Endothelial cell of umbilical vein (primary cell): ENCODE data around the gene CTNNA2. TPM values are rescaled to one million over a fixed set of nuclear protein-coding genes. Genes with fewer than 3 reads are reported as not detected.

Experiments used
- BruUV-seq: library from RNA; stranded (reverse); fragments of 400-500 nt; replicated peaks from 2 replicates; lab custom pipeline; 2021; lab: Mats Ljungman, UMichigan
- CTCF ChIA-PET: fragments of 300-600, 350-600 bp; sonication (Branson Sonifier 250); formaldehyde crosslinking; loops from one replicate; lab custom pipeline; 2021; ENCODE audit warnings: antibody characterized with exemption, inconsistent platforms; lab: Charles Lee
- POLR2A ChIA-PET: fragments of 300-600, 350-600 bp; sonication (Branson Sonifier 250); formaldehyde crosslinking; loops from one replicate; lab custom pipeline; 2021; ENCODE audit warnings: antibody characterized with exemption, inconsistent platforms; lab: Charles Lee
- DNase-seq: peaks from one replicate; pipeline ENCODE4 v3.0.0-alpha.2; 2011; ENCODE audit warnings: low read depth, low spot score
- FAIRE-seq: peaks from 2 replicates; lab custom pipeline; 2011; peaks lifted over from hg19 to GRCh38; lab: Jason Lieb, UNC
- H2AFZ ChIP-seq: 2 replicates; pipeline ENCODE4 v1.6.0; 2012; ENCODE audit warnings: low read depth, low read length, control low read depth, inconsistent platforms
- H3K27ac ChIP-seq: 2 replicates; pipeline ENCODE4 v1.5.1; 2011; ENCODE audit warnings: low read depth, mild to moderate bottlenecking, control low read depth, low read length, moderate library complexity; ENCODE audit not compliant: insufficient read depth
- H3K27me3 ChIP-seq, 2 experiments: 2 replicates each; pipeline versions ENCODE4 v1.6.0 to v1.6.1; 2011; ENCODE audit warnings: low read length in 2 of 2, mixed read lengths in 1 of 2; ENCODE audit not compliant: control insufficient read depth in 2 of 2, insufficient read depth in 2 of 2
- H3K36me3 ChIP-seq, 2 experiments: 2 replicates in 1 of 2; 3 replicates in 1 of 2; pipeline ENCODE4 v1.5.1; 2011; ENCODE audit warnings: low read length in 2 of 2, mild to moderate bottlenecking in 1 of 2, moderate library complexity in 1 of 2; ENCODE audit not compliant: control insufficient read depth in 2 of 2, insufficient read depth in 2 of 2; ENCODE audit errors: extremely low read depth in 1 of 2
- H3K4me1 ChIP-seq: 3 replicates; pipeline ENCODE4 v1.5.1; 2011; ENCODE audit warnings: mild to moderate bottlenecking, low read length; ENCODE audit not compliant: control insufficient read depth, insufficient read depth; ENCODE audit errors: extremely low read depth
- H3K4me2 ChIP-seq: 2 replicates; pipeline ENCODE4 v1.6.1; 2011; ENCODE audit warnings: low read length, control low read depth, mixed read lengths; ENCODE audit not compliant: insufficient read depth
- H3K4me3 ChIP-seq, 3 experiments: fragments of 200-600 bp in 1 of 3; sonication (generic), shearing (Covaris generic) in 1 of 3; replicated peaks in 1 of 3; 2 replicates each; pipeline ENCODE4 v1.5.1; 2011 to 2016; ENCODE audit warnings: control low read depth in 3 of 3, low read length in 3 of 3, mild to moderate bottlenecking in 2 of 3, inconsistent platforms in 1 of 3, low read depth in 1 of 3, moderate library complexity in 1 of 3; ENCODE audit not compliant: insufficient read depth in 1 of 3
- H3K79me2 ChIP-seq: 2 replicates; pipeline ENCODE4 v1.6.0; 2012; ENCODE audit warnings: low read length, inconsistent platforms; ENCODE audit not compliant: control insufficient read depth, insufficient read depth
- H3K9ac ChIP-seq: replicated peaks from 2 replicates; pipeline ENCODE3; 2011; ENCODE audit warnings: low read length, control low read depth; ENCODE audit not compliant: insufficient read depth; ENCODE audit errors: extremely low read depth
- H3K9me1 ChIP-seq: replicated peaks from 3 replicates; pipeline ENCODE4 v1.6.0; 2011; ENCODE audit warnings: mild to moderate bottlenecking, low read length; ENCODE audit not compliant: control insufficient read depth, insufficient read depth; ENCODE audit errors: extremely low read depth
- H3K9me3 ChIP-seq: replicated peaks from 2 replicates; pipeline ENCODE4 v1.5.1; 2012; ENCODE audit warnings: low read length, inconsistent platforms; ENCODE audit not compliant: control insufficient read depth, insufficient read depth
- H4K20me1 ChIP-seq: replicated peaks from 2 replicates; pipeline ENCODE3; 2011; ENCODE audit warnings: mild to moderate bottlenecking, low read length; ENCODE audit not compliant: control insufficient read depth, insufficient read depth; ENCODE audit errors: extremely low read depth
- CTCF ChIP-seq, 2 donors: IDR thresholded peaks; 1 replicate in 1 of 2; 2 replicates in 1 of 2; pipeline ENCODE4 v1.5.1; 2011; ENCODE audit warnings: low read length in 2 of 2, mild to moderate bottlenecking in 2 of 2, moderate library complexity in 2 of 2, control low read depth in 1 of 2, inconsistent platforms in 1 of 2, low read depth in 1 of 2; ENCODE audit not compliant: insufficient read depth in 1 of 2; ENCODE audit errors: extremely low read depth in 1 of 2
- EZH2 ChIP-seq: IDR thresholded peaks from 2 replicates; pipeline ENCODE4 v1.6.1; 2012; ENCODE audit warnings: borderline replicate concordance, low read depth, mild to moderate bottlenecking, moderate library complexity, low read length, inconsistent platforms; ENCODE audit not compliant: severe bottlenecking
- FOS ChIP-seq: IDR thresholded peaks from 2 replicates; pipeline ENCODE4 v1.6.1; 2011; ENCODE audit warnings: mild to moderate bottlenecking, low read length, moderate library complexity, borderline replicate concordance; ENCODE audit not compliant: insufficient read depth
- GATA2 ChIP-seq: IDR thresholded peaks from 2 replicates; pipeline ENCODE4 v1.7.0; 2011; ENCODE audit warnings: low read depth, mild to moderate bottlenecking, moderate library complexity, mixed read lengths, low read length; ENCODE audit not compliant: insufficient read length, insufficient read depth
- JUN ChIP-seq: IDR thresholded peaks from 2 replicates; pipeline ENCODE4 v1.6.1; 2011; ENCODE audit warnings: borderline replicate concordance, low read depth; ENCODE audit not compliant: insufficient read length, insufficient read depth
- MAX ChIP-seq: IDR thresholded peaks from 2 replicates; pipeline ENCODE4 v1.6.1; 2011; ENCODE audit not compliant: insufficient read depth, insufficient read length
- MYC ChIP-seq: IDR thresholded peaks from one replicate; pipeline ENCODE4 v1.6.1; 2011; ENCODE audit warnings: mild to moderate bottlenecking, low read depth, low read length
- POLR2A ChIP-seq: IDR thresholded peaks from 2 replicates; pipeline ENCODE4 v1.6.1; 2012; ENCODE audit warnings: low read depth, mild to moderate bottlenecking, control low read depth, low read length
- POLR2AphosphoS5 ChIP-seq: IDR thresholded peaks from 2 replicates; pipeline ENCODE4 v1.6.1; 2012; ENCODE audit warnings: low read depth, mild to moderate bottlenecking, control low read depth, low read length, moderate library complexity; ENCODE audit not compliant: insufficient read depth
- dilution Hi-C: fragments of 300-500 bp; cut with MboI; formaldehyde crosslinking; loops from one replicate; pipeline ENCODE4 v1.15.0; 2019; ENCODE audit warnings: low sequenced_read_pairs; ENCODE audit not compliant: extremely low pct_ligation_motif_present
- intact Hi-C: fragments of 100-400 bp; cut with micrococcal nuclease; formaldehyde crosslinking; loops from one replicate; pipeline ENCODE4 v1.10.0; 2022
- polyA plus RNA-seq, 4 experiments: library from polyadenylated mRNA; depleted of rRNA in 3 of 4; stranded (reverse) in 3 of 4; unstranded in 1 of 4; fragments of >200 nt; gene quantifications; 2 replicates each; pipeline versions ENCODE4 v1.2.1 to v1.2.3, GENCODE V29; 2011 to 2012; ENCODE audit warnings: missing spikeins in 1 of 4
- total RNA-seq: library from RNA; stranded (reverse); gene quantifications from 2 replicates; pipeline ENCODE4 v1.2.3, GENCODE V29; 2021

CTNNA2 gene
- total and polyA plus RNA-seq, 2 donors (not counting 3 experiments of a cell fraction or from before 2014, with no cell fraction given), result not detected

GRCh38 chr2:80515964-80516363 lies 1003.1 kb downstream of the CTNNA2 start:
- no peaks in the 10 kb centered on the region for H3K9me3 ChIP-seq
- DNase-seq (no peak), FAIRE-seq (no peak)
- POLR2A ChIA-PET, result no interaction called here
- no peaks in the 10 kb centered on the region for H3K9me1 ChIP-seq
- H3K4me2 ChIP-seq, result no peak overlapping the region
- H2AFZ ChIP-seq, result no peak overlapping the region
- intact Hi-C loops (no loop called here), dilution Hi-C loops (no loop called here)
- CTCF ChIA-PET, result no interaction called here
- no peak overlapping the region for H3K9ac ChIP-seq
- no TSS peak for BruUV-seq
- no peak overlapping the region for H3K4me3 ChIP-seq
- no peak overlapping the region for H3K27ac ChIP-seq
- no peaks in the 10 kb centered on the region for H3K36me3 ChIP-seq
- H4K20me1 ChIP-seq, result no peaks in the 10 kb centered on the region
- H3K27me3 ChIP-seq, result no peaks in the 10 kb centered on the region
- no peaks in the 10 kb centered on the region for H3K79me2 ChIP-seq
- no peak for TF ChIP-seq JUN
- TF ChIP-seq MAX, result no peak
- TF ChIP-seq MYC, result no peak
- TF ChIP-seq EZH2, result no peak
- TF ChIP-seq GATA2, result no peak
- no peak for TF ChIP-seq POLR2AphosphoS5
- no peak for TF ChIP-seq POLR2A
- TF ChIP-seq FOS, result no peak
- TF ChIP-seq CTCF (IDR thresholded peaks at IDR 0.05; ENCODE audit: extremely low read depth in 1 of 2, insufficient read depth in 1 of 2, low read depth in 1 of 2, low read length in 2 of 2), result no peak
- no peaks in the 10 kb centered on the region for H3K4me1 ChIP-seq
